T-helper 9 cell (primary cell): ENCODE results near the gene ZNF423.
A peak's percentile ranks its signal among the peaks of the same experiment; 100 is the strongest.

Source experiments
- DNase-seq: peaks from one replicate; pipeline ENCODE4 v3.0.0-alpha.2; 2020

The ZNF423 gene

DNA sequence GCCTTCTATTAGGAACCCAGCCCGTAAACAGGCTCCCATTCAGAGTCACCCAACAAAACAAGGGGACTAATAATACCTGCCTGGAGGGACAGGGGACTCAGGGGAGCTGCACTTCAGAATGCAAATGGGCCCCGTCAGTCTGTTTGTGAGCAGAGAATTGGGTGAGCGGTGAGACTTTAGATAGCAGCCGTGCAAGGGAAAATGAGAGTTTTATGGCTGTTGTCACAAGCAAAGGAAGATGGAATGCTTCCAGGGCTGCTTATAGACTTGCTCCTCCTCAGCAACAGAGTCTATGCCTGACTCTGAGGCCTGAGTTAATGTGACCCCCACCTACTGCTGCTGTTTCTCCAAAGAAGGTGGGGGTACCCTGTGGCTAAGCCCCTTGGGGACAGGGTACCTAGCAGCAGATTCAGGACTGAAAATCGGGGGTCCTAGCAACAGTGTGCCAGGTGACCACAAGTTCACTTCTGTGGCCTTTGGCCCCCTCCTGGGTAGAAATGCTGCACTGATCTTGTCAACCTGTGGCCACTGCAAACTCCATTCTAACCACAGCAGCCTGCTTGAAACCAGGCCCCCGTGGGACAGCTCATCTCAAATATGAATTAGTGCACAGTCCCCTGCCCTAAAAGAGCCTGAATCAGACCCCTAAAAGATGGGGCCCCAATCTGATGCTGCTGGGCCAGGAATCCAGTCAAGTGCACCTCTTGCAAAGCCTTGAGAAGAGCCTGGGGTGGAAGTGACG, 355.9 kb downstream of the ZNF423 start:
- DNase-seq: no peak

DNA sequence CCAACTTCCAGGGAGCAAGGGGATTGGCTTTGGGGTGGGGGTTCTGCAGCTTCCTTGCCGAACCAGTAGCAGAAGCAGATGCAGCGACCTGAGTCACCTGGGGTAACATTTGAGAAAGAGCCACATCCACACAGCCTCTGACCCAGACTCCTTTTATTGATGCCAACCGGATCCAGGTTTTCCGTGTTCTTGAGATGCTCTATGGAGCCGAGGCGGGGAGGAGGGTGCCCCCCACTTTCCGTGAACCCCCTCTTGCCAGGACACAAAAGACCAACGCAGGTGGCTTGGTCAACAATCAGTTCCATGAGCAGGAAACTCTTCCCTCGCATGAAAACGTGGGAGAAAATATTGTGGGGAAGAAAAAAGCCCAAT, 356.5 kb downstream of the ZNF423 start:
- DNase-seq: no peak

DNA sequence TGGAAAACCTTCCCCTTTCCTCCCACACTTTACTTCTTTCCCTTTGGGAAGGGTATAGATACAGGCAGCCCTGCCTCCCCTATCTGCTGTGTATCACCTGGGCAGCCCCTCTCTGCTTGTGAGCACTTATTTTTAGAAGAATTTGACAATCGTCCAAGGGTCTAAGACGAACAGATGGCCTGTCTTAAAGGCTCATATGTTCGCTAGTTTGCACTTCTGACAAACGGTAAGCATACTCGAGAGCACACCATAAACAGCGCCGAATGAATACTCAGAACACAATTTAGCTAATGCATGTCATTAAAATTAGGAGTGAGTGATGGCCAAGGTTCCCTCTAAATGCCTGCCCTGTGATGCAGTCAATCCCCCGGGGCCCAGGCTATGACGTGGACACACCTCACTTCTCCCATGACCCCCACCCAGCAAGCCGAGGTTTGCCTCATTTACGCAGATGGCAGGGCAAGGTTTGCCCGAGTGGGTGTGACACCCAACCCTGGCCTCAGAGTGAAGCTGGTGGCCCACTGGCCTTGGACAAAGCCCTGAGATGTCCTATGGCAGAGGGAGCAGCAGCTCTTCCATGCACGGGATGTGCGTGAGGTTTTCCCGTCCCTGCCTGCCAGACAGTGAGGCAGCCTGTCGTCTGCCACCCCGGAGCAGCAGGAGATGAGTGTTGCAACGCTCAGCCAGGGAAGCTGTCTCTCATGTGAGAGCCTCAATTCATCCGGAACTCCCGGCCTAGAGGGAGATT, 357.1 kb downstream of the ZNF423 start:
- DNase-seq: no peak

DNA sequence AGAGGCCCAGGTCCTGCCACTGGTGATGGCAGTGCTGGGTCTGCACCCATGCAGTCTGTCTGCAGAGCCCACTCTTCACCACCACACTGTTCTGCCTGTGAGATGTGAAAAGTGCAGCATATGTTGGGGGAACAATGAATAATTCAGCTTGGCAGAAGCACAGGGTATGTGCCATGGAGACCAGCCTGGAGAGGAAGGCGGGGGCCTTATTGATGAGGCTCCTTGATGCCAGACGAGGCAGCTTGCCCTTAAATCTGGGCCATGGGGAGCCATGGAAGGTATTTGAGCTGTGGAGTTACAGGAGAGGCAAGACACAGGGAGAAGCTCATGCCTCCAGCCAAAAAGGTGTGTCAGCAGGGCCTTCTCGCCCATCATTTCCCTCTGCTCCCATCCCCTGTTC, 357.6 kb downstream of the ZNF423 start:
- no peak for DNase-seq

GRCh38 chr16:49497466-49497865, 358.4 kb downstream of the ZNF423 start:
- DNase-seq: no peak

GRCh38 chr16:49496656-49497055, 359.3 kb downstream of the ZNF423 start:
- DNase-seq: no peak

- DNase-seq: no peak
Observed at GRCh38 chr16:49495596-49496355, 360.1 kb downstream of the ZNF423 start.

GRCh38 chr16:49494891-49495566, 360.9 kb downstream of the ZNF423 start:
- no peak for DNase-seq

DNA sequence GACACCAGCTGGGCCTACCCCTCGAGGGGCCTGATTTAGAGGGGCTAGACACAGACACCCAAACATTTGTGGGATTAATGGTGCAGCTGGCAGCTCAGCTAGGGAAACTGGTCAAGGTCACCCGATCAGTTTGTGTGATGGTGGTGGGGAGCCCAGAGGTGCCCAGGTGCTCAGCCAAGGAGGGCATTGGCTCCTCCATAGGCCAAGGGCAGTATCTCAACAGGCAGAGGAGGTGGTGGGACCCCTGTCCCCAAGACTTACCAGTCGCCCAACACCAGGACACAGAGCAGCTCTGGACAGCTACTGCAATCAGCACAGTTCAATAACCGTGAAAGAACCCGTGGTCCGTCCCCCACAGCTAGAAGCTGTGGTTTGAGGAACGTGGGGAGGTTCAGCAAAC, 361.4 kb downstream of the ZNF423 start:
- no peak for DNase-seq

DNA sequence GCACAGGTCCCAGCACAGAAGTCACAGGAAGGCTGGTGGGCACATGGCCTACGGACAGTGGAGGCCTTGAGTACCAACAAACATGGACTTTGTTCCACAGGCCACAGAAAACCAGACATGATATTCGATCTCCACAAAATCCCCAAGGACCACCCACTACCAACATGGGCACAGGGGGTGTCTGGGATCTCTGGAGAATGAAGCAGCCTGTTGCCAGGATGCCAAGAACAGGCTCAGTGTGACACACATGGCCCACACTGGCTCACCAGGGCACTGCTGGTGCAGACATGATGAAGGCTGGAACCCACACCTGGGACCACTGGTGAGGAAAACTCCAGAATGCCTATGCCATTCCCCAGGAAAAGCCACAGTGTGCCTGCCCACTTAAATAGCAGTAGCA, 362.1 kb downstream of the ZNF423 start:
- no peak for DNase-seq

- DNase-seq: no peak
Observed at GRCh38 chr16:49492896-49493626, 362.9 kb downstream of the ZNF423 start.

DNA sequence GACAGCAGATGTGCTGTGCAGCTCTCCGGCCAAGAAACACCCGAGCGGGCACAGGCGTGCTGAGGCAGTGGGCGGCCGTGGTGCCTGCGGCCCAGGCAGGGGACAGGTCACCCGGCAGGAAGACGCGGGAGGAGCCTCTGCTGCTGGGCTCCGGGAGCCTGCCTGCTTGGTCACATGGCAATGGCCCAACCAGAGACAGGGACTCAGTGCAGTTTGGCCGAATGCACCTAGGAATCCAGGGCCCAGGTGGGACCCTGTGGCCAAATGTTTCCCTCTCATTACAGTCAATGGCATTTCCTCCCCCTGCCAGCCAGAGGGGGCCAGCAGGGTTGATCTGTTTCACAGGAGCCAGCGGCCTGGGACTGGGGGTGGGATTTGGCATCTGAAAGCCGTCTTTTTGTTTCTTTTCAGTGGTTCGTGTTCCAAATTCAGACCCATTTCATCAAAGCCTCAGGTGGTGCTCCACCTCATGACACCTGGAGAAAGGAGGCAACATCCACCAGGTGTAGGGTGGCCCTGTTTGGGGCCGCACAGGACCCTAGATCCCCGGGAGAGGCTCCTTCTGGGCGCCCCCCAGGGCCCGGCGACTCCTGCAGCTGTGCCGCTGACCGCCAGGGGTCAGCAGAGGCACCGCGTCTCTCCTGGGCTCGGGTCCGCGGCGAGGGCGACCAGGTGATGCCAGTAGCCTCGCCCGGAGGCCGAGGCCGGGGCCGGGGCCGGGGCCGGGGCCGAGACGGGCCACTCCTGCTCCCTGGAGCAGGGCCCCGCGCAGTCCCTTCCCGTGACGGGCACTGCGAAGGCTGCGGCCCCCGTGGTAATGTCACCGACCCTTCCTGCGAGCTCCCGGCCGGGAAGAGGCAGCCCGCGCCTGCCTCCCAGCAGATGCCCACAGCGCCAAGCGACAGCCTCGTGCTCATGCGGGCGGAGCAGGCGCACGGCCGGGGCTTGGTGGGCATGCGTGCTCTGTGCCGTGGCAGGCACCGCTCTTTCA, 363.8 kb downstream of the ZNF423 start:
- DNase-seq: peak; percentile 17

- DNase-seq: no peak
Observed at GRCh38 chr16:49491106-49491670, 364.7 kb downstream of the ZNF423 start.

GRCh38 chr16:49490321-49490705, 365.6 kb downstream of the ZNF423 start:
- no peak for DNase-seq

GRCh38 chr16:49489686-49490320, 366.1 kb downstream of the ZNF423 start:
- DNase-seq: no peak

DNA sequence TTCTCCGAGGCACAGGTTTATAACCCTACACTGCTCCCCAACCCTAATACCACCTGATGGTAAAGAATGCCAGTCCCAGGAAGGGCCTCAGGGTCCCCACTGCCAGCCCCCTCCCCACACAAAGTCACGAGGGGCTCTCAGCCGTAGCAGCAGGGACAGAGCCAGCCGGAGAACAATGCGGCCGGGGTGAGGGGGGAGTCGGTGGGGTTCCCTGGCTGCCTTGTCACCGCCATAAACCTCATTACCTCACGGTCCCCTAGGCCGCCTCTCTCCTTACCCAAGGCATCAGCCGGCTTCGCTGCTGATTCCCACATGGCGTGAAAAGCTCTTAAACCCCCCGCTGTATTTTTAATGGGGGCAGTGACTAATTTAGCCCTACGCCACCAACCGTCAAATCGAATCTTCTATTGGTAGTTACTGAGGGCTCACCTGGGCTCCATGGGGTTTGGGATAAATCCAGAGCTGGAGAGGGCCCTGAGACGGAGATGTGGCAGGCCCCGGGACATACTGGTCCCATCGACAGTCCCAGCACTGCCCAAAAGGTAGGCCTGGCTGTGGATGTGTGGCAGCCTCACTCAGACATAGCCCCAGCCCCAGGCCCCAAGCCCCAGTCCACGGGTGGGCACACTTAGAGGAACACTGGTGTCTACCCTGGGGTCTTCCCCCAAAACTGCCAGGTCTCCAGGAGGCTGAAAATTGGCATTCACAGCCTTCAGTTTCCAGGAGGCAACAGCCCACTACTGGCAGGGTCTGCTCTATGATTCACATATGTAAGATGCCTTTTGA, 367.0 kb downstream of the ZNF423 start:
- DNase-seq: no peak

- no peak for DNase-seq
Observed at GRCh38 chr16:49488336-49488735, 367.6 kb downstream of the ZNF423 start.

DNA sequence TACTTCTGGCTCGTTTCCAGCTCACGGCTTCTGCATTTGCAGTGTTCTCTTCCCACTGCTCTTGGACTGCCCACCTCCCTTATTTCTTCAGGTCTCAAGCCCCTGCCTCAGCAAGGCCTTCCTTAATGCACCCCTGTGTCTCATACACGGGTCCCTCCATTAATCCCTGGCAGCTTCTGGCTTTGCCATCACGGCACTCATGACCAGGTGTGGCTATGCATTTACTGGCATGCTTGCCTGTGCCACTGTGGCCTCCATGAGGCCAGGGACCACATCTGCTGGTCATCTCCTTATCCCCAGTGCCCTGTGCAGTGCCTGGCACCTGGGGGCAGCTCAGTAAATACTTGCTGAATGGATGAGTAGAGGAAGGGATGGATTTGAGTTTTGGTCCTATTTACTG, 368.2 kb downstream of the ZNF423 start:
- no peak for DNase-seq

DNA sequence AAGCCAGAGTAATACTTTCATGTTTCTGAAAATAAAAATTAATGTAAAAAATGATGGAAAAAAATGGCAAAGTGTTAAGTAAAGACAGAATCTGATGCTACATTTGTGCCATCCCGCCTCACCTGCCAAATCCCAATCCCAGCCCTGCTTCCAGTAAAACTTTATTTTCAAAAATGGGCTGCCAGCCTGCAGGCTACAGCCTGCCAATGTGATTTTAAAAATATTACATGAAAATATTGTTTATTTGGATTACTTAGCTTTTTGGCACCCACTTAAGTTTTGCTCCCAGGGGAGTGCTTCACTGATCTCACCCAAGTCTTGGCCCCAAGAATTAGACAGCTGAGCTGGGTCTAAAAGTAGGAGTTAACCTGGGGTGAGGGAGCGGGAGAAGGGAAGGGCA, 369.5 kb downstream of the ZNF423 start:
- DNase-seq: no peak
